Neural progenitor cell (in vitro differentiated cells): Measurements from ENCODE around the gene FAM20C. TPM values are rescaled to one million over a fixed set of nuclear protein-coding genes. Genes with fewer than 3 reads are reported as not detected.
A peak's percentile ranks its signal among the peaks of the same experiment; 100 is the strongest.

Source experiments
- DNase-seq: peaks from one replicate; pipeline ENCODE4 v3.0.0-alpha.2; 2016; ENCODE audit warnings: low spot score
- H2AFZ ChIP-seq: fragments of 200-600 bp; sonication (generic); replicated peaks from 2 replicates; pipeline ENCODE4 v1.6.1; 2016; ENCODE audit warnings: antibody characterized with exemption
- H3F3A ChIP-seq: fragments of 200-600 bp; sonication (generic); 2 replicates; pipeline ENCODE4 v1.6.1; 2016; ENCODE audit warnings: antibody characterized with exemption, low read depth
- H3K27ac ChIP-seq: fragments of 200-600 bp; sonication (generic); 2 replicates; pipeline ENCODE4 v1.5.1; 2016; ENCODE audit warnings: mild to moderate bottlenecking
- H3K27me3 ChIP-seq: fragments of 200-600 bp; sonication (generic); 2 replicates; pipeline ENCODE4 v1.6.1; 2016; ENCODE audit warnings: mild to moderate bottlenecking, moderate library complexity
- H3K36me3 ChIP-seq: fragments of 200-600 bp; sonication (generic); 2 replicates; pipeline ENCODE4 v1.5.1; 2016
- H3K4me1 ChIP-seq: fragments of 200-600 bp; sonication (generic); 2 replicates; pipeline ENCODE4 v1.6.1; 2016; ENCODE audit warnings: mixed run types
- H3K4me2 ChIP-seq: fragments of 200-600 bp; sonication (generic); 2 replicates; pipeline ENCODE4 v1.6.1; 2016
- H3K4me3 ChIP-seq: fragments of 200-600 bp; sonication (generic); 2 replicates; pipeline ENCODE4 v1.5.1; 2016
- H3K79me2 ChIP-seq: fragments of 200-600 bp; sonication (generic); 2 replicates; pipeline ENCODE4 v1.6.1; 2016; ENCODE audit warnings: low read depth
- H3K9ac ChIP-seq: fragments of 200-600 bp; sonication (generic); 2 replicates; pipeline ENCODE4 v1.6.1; 2016
- H3K9me3 ChIP-seq: fragments of 200-600 bp; sonication (generic); 2 replicates; pipeline ENCODE4 v1.5.1; 2016; ENCODE audit warnings: low read depth
- H4K20me1 ChIP-seq: fragments of 200-600 bp; sonication (generic); 2 replicates; pipeline ENCODE4 v1.6.1; 2016; ENCODE audit warnings: low read depth
- H3K27ac Mint-ChIP-seq: 3 replicates; pipeline ENCODE4 v1.8.0; 2021; ENCODE audit warnings: mixed read lengths
- H3K27me3 Mint-ChIP-seq: 2 replicates; pipeline ENCODE4 v1.8.0; 2022; ENCODE audit warnings: low read depth, mild to moderate bottlenecking, inconsistent platforms, moderate library complexity, mixed read lengths; ENCODE audit not compliant: insufficient read depth
- H3K36me3 Mint-ChIP-seq: 3 replicates; pipeline ENCODE4 v1.8.0; 2021; ENCODE audit warnings: mixed read lengths
- H3K4me1 Mint-ChIP-seq: 3 replicates; pipeline ENCODE4 v1.8.0; 2021; ENCODE audit warnings: mixed read lengths
- H3K4me3 Mint-ChIP-seq: 3 replicates; pipeline ENCODE4 v1.8.0; 2021; ENCODE audit warnings: mild to moderate bottlenecking, moderate library complexity, mixed read lengths
- H3K9me3 Mint-ChIP-seq: 3 replicates; pipeline ENCODE4 v1.8.0; 2020; ENCODE audit warnings: mixed read lengths
- CTCF ChIP-seq: fragments of 200-600 bp; sonication (generic); IDR thresholded peaks from 2 replicates; pipeline ENCODE4 v1.5.1; 2017; ENCODE audit warnings: antibody characterized with exemption, mild to moderate bottlenecking
- EZH2 ChIP-seq: fragments of 200-600 bp; sonication (generic); IDR thresholded peaks from 2 replicates; pipeline ENCODE4 v1.6.1; 2017; ENCODE audit warnings: antibody characterized with exemption, mild to moderate bottlenecking, moderate library complexity
- EZH2phosphoT487 ChIP-seq: fragments of 200-600 bp; sonication (generic); IDR thresholded peaks from 2 replicates; pipeline ENCODE4 v1.6.1; 2017; ENCODE audit warnings: antibody characterized with exemption
- total RNA-seq: library from RNA; depleted of rRNA; stranded (reverse); fragments of >200 nt; gene quantifications from 2 replicates; pipeline ENCODE4 v1.2.3, GENCODE V29; 2015; ENCODE audit warnings: low replicate concordance

The FAM20C gene
- total RNA-seq, 1 donor from 2014 or later: 3.8 TPM

GRCh38 chr7:300546-301290 is 108.3 kb downstream of the FAM20C start:
- no peak overlapping the region for H3K4me3 ChIP-seq
- H3K79me2 ChIP-seq: no peaks in the 10 kb centered on the region
- Mint-ChIP-seq H3K27ac (peak overlapping the region; percentile 50), H3K27me3 (peaks cover 10% of the 10 kb centered on the region), H3K4me1 (peaks cover 16% of the 10 kb centered on the region), H3K36me3 (no peaks in the 10 kb centered on the region), H3K9me3 (peaks cover 3% of the 10 kb centered on the region), H3K4me3 (no peak overlapping the region)
- H4K20me1 ChIP-seq: no peaks in the 10 kb centered on the region
- H3K9me3 ChIP-seq: no peaks in the 10 kb centered on the region
- no peak overlapping the region for H2AFZ ChIP-seq
- TF ChIP-seq EZH2: no peak
- TF ChIP-seq CTCF: no peak
- TF ChIP-seq EZH2phosphoT487: no peak
- H3K27me3 ChIP-seq: no peaks in the 10 kb centered on the region
- H3K36me3 ChIP-seq: no peaks in the 10 kb centered on the region
- DNase-seq: no peak
- H3K4me1 ChIP-seq: no peaks in the 10 kb centered on the region
- H3F3A ChIP-seq: no peaks in the 10 kb centered on the region
- H3K4me2 ChIP-seq: no peak overlapping the region
- H3K9ac ChIP-seq: no peak overlapping the region
- no peak overlapping the region for H3K27ac ChIP-seq

DNA sequence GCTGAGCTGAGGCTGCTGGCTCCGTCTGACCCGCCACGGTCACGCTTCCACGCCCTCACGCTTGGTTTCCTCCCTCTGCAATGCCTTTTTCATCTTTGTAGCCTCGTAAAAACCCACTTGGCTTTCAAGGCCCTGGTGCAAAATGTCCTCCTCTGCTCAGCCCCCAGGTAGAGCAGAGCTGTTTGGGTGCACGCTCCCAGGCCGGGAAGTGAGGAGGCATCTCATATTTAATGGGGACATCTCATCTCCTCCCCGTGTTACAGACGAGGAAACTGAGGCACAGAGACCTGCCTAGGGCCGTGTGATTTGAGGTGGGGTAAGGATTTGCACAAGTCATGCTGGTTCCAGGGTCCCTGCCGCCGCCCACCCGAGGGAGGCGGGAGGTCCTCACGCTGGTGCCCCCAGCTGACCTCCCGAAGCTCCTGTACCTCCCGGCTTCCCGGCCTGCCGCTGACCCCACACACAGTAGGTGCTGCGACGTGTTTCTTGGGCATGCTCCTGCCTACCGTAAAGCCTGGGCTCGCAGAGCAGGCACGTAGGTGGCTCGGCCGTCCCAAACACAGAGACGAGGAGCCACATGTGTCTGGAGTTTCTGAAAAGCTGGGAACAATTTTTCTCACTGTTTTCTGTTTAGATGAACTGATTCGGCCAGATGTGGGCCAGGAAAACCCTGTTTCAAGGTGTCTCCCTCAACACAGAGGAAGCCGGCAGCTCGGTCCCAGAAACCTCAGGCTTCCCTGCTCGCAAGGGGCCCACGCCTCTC is 109.1 kb downstream of the FAM20C start:
- Mint-ChIP-seq H3K27me3 (peaks cover 10% of the 10 kb centered on the region), H3K9me3 (peaks cover 3% of the 10 kb centered on the region), H3K27ac (no peak overlapping the region), H3K36me3 (no peaks in the 10 kb centered on the region), H3K4me3 (no peak overlapping the region), H3K4me1 (peaks cover 16% of the 10 kb centered on the region)
- Histone ChIP-seq H3K79me2 (no peaks in the 10 kb centered on the region), H3K9me3 (no peaks in the 10 kb centered on the region), H3F3A (no peaks in the 10 kb centered on the region), H3K27me3 (no peaks in the 10 kb centered on the region), H3K36me3 (no peaks in the 10 kb centered on the region), H3K9ac (no peak overlapping the region), H4K20me1 (no peaks in the 10 kb centered on the region), H2AFZ (no peak overlapping the region), H3K27ac (no peak overlapping the region), H3K4me2 (no peak overlapping the region), H3K4me3 (no peak overlapping the region), H3K4me1 (no peaks in the 10 kb centered on the region)
- TF ChIP-seq EZH2: no peak
- TF ChIP-seq CTCF: no peak
- no peak for TF ChIP-seq EZH2phosphoT487
- DNase-seq: no peak

DNA sequence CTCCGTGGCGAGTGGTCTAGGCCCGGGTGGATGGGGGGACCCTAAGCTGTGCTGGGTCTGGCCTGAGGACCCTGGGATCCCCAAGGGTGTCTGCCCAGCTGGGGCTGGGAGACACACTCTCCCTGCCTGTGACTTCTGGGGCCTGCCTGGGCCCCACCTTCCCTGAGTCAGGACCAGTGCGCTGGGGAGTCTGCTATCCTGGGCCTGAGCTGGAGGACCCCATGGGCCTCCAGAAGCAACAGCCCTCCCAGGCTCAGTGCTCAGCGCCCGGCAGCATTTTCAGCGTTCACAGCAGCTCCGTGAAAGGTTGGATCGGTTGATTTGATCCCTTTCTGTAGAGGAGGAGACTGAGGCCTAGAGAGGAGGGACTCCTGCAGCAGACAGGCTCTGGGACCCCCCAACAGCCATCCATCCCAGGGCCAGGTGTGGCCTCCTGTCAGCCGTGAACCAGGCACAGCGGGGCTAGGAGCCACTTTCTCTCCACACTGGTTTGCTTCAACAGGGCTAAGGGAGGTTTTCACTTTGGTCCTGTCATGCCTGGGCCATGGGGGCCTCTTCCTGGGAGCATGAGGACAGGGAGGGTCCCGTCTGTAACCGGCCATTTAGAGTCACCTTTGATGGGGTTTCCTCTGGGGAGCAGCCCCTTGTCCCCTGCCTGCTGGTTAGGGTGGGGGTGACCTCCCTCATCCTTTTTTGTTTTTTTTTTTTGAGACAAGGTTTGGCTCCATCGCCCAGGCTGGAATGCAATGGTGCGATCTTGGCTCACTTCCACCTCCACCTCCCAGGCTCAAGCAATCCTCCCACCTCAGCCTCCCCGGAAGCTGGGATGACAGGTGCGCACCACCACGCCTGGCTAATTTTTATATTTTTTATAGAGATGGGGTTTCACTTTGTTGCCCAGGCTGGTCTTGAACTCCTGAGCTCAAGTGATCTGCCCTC is 110.0 kb downstream of the FAM20C start:
- Histone ChIP-seq H3K4me2 (no peak overlapping the region), H3K9ac (no peak overlapping the region), H3K9me3 (no peaks in the 10 kb centered on the region), H4K20me1 (no peaks in the 10 kb centered on the region), H3F3A (no peaks in the 10 kb centered on the region), H2AFZ (no peak overlapping the region), H3K4me3 (no peak overlapping the region), H3K27me3 (no peaks in the 10 kb centered on the region), H3K27ac (no peak overlapping the region), H3K79me2 (no peaks in the 10 kb centered on the region), H3K4me1 (no peaks in the 10 kb centered on the region), H3K36me3 (no peaks in the 10 kb centered on the region)
- Mint-ChIP-seq H3K4me1 (peaks cover 16% of the 10 kb centered on the region), H3K27ac (no peak overlapping the region), H3K9me3 (peaks cover 3% of the 10 kb centered on the region), H3K4me3 (no peak overlapping the region), H3K27me3 (peaks cover 10% of the 10 kb centered on the region), H3K36me3 (no peaks in the 10 kb centered on the region)
- DNase-seq: no peak
- TF ChIP-seq CTCF: no peak
- TF ChIP-seq EZH2: no peak
- no peak for TF ChIP-seq EZH2phosphoT487
